Liver (tissue), 9 donors: Measurements from ENCODE around the gene AQP12A. TPM values are rescaled to one million over a fixed set of nuclear protein-coding genes. Genes with fewer than 3 reads are reported as not detected.

Source experiments
- DNase-seq: peaks from one replicate; pipeline ENCODE4 v3.0.0-alpha.2; 2017; ENCODE audit warnings: low spot score
- H3K27ac ChIP-seq, 2 donors: one replicate each; pipeline ENCODE4 v1.7.0; 2013; ENCODE audit warnings: inconsistent platforms in 2 of 2, low read length in 2 of 2, control low read depth in 1 of 2, low read depth in 1 of 2, mild to moderate bottlenecking in 1 of 2
- H3K27me3 ChIP-seq, 4 donors: one replicate each; pipeline versions ENCODE4 v1.6.1 to v1.7.0; 2013; ENCODE audit warnings: low read length in 3 of 4, inconsistent platforms in 1 of 4, mild to moderate bottlenecking in 1 of 4, moderate library complexity in 1 of 4; ENCODE audit not compliant: control insufficient read depth in 4 of 4, insufficient read depth in 4 of 4
- H3K36me3 ChIP-seq, 4 donors: one replicate each; pipeline versions ENCODE4 v1.6.1 to v1.7.0; 2013; ENCODE audit warnings: low read length in 3 of 4, mild to moderate bottlenecking in 3 of 4, low read depth in 1 of 4, moderate library complexity in 1 of 4; ENCODE audit not compliant: control insufficient read depth in 4 of 4, insufficient read depth in 3 of 4
- H3K4me1 ChIP-seq, 4 donors: one replicate each; pipeline versions ENCODE4 v1.6.1 to v1.7.0; 2013; ENCODE audit warnings: low read length in 3 of 4, mild to moderate bottlenecking in 3 of 4, moderate library complexity in 1 of 4; ENCODE audit not compliant: control insufficient read depth in 4 of 4, insufficient read depth in 4 of 4
- H3K4me3 ChIP-seq, 3 donors: one replicate each; pipeline versions ENCODE4 v1.6.1 to v1.7.0; 2013; ENCODE audit warnings: low read length in 3 of 3, control low read depth in 1 of 3, low read depth in 1 of 3, mild to moderate bottlenecking in 1 of 3
- H3K9ac ChIP-seq, 2 donors: one replicate each; pipeline ENCODE4 v1.7.0; 2013; ENCODE audit warnings: low read length in 2 of 2, mild to moderate bottlenecking in 2 of 2, moderate library complexity in 2 of 2, control low read depth in 1 of 2, low read depth in 1 of 2
- H3K9me3 ChIP-seq, 4 donors: one replicate each; pipeline versions ENCODE4 v1.6.1 to v1.7.0; 2013; ENCODE audit warnings: low read length in 3 of 4; ENCODE audit not compliant: control insufficient read depth in 4 of 4
- ATF3 ChIP-seq: IDR thresholded peaks from 2 replicates; pipeline ENCODE4 v1.6.1; 2016; ENCODE audit warnings: antibody characterized with exemption
- CTCF ChIP-seq: fragments of 150-350 bp; IDR thresholded peaks from 2 replicates; pipeline ENCODE4 v1.5.1; 2017; ENCODE audit warnings: improper control_type of control experiment, low read depth, low read length; ENCODE audit not compliant: missing input control
- FOXA1 ChIP-seq: IDR thresholded peaks from 2 replicates; pipeline ENCODE4 v1.6.1; 2016; ENCODE audit warnings: antibody characterized with exemption
- GABPA ChIP-seq, 2 donors: IDR thresholded peaks in 1 of 2; conservative IDR thresholded peaks in 1 of 2; 2 replicates each; pipeline ENCODE4 v1.6.1; 2016; ENCODE audit warnings: antibody characterized with exemption in 2 of 2, mild to moderate bottlenecking in 1 of 2, moderate library complexity in 1 of 2
- HNF4G ChIP-seq: IDR thresholded peaks from 2 replicates; pipeline ENCODE4 v1.6.1; 2016; ENCODE audit warnings: antibody characterized with exemption
- JUND ChIP-seq, 2 donors: IDR thresholded peaks; 2 replicates each; pipeline ENCODE4 v1.6.1; 2016; ENCODE audit warnings: antibody characterized with exemption in 2 of 2
- MAX ChIP-seq: IDR thresholded peaks from 2 replicates; pipeline ENCODE4 v1.6.1; 2016; ENCODE audit warnings: antibody characterized with exemption
- NR2F2 ChIP-seq: IDR thresholded peaks from 2 replicates; pipeline ENCODE4 v1.6.1; 2016; ENCODE audit warnings: antibody characterized with exemption
- REST ChIP-seq: IDR thresholded peaks from 2 replicates; pipeline ENCODE4 v1.6.1; 2016; ENCODE audit warnings: antibody characterized with exemption, mild to moderate bottlenecking
- RXRA ChIP-seq, 2 donors: IDR thresholded peaks; 2 replicates each; pipeline ENCODE4 v1.6.1; 2017 to 2018; ENCODE audit warnings: antibody characterized with exemption in 2 of 2, mild to moderate bottlenecking in 1 of 2
- SP1 ChIP-seq: IDR thresholded peaks from 2 replicates; pipeline ENCODE4 v1.6.1; 2018; ENCODE audit warnings: antibody characterized with exemption, mild to moderate bottlenecking
- YY1 ChIP-seq: IDR thresholded peaks from 2 replicates; pipeline ENCODE4 v1.6.1; 2016; ENCODE audit warnings: antibody characterized with exemption, mild to moderate bottlenecking
- ZBTB33 ChIP-seq: IDR thresholded peaks from 2 replicates; pipeline ENCODE4 v1.6.1; 2016; ENCODE audit warnings: antibody characterized with exemption
- WGBS: extraction: QIAGEN DNeasy Blood & Tissue Kit; methylation state at CpG from one replicate; pipeline ENCODE4 v1.1.7; 2013; 5-methylcytosine and 5-hydroxymethylcytosine counted together
- polyA plus RNA-seq, 2 donors: library from polyadenylated mRNA; stranded (reverse) in 1 of 2; unstranded in 1 of 2; fragments of 200-250 nt in 1 of 2; fragments of >200 nt in 1 of 2; fragmentation: Nextera tagmentation in 1 of 2; extraction: Ambion mirVana in 1 of 2; gene quantifications; one replicate each; pipeline versions ENCODE4 v1.2.1 to v1.2.3, GENCODE V29; 2013 to 2015
- total RNA-seq, 2 donors: library from RNA; depleted of rRNA; stranded (reverse); fragments of >200 nt; gene quantifications; one replicate each; pipeline ENCODE4 v1.2.3, GENCODE V29; 2014
- donor health status: healthy.
- donor health status: healthy.
- donor health status: healthy.
- donor health status: healthy.
- donor health status: healthy.

Gene AQP12A
- total and polyA plus RNA-seq, 4 donors: not detected

- no peak overlapping the region for H3K27ac ChIP-seq
- no peak overlapping the region for H3K9ac ChIP-seq
- DNase-seq: no peak
- H3K27me3 ChIP-seq: no peaks in the 10 kb centered on the region
- H3K4me1 ChIP-seq: no peaks in the 10 kb centered on the region
- TF ChIP-seq HNF4G (no peak), CTCF (no peak), ATF3 (no peak)
- H3K36me3 ChIP-seq: no peaks in the 10 kb centered on the region
- 85% methylated on average over 5 of the region's 5 CpGs for WGBS
- H3K9me3 ChIP-seq: no peaks in the 10 kb centered on the region
- no peak overlapping the region for H3K4me3 ChIP-seq
Observed at GRCh38 chr2:240732184-240732583, 40.5 kb downstream of the AQP12A start.

- no peaks in the 10 kb centered on the region for H3K9me3 ChIP-seq
- no peak overlapping the region for H3K4me3 ChIP-seq
- H3K36me3 ChIP-seq: no peaks in the 10 kb centered on the region
- WGBS: 83% methylated on average over 10 of the region's 10 CpGs
- H3K4me1 ChIP-seq: no peaks in the 10 kb centered on the region
- DNase-seq: no peak
- H3K9ac ChIP-seq: no peak overlapping the region
- H3K27ac ChIP-seq: no peak overlapping the region
- TF ChIP-seq YY1 (no peak), RXRA (IDR thresholded peaks at IDR 0.05) (no peak), MAX (no peak), REST (no peak), JUND (IDR thresholded peaks at IDR 0.05) (no peak), GABPA (IDR thresholded peaks at IDR 0.05 in 1 of 2, conservative IDR thresholded peaks at IDR 0.05 in 1 of 2) (no peak), SP1 (no peak), HNF4G (no peak), NR2F2 (no peak), FOXA1 (no peak), ZBTB33 (no peak)
- no peaks in the 10 kb centered on the region for H3K27me3 ChIP-seq
Observed at GRCh38 chr2:240732911-240733622, 41.4 kb downstream of the AQP12A start.
